ENCODE measurements around the gene HRG. TPM values are rescaled to one million over a fixed set of nuclear protein-coding genes. Genes with fewer than 3 reads are reported as not detected.

HRG gene
- total and polyA plus RNA-seq, 2 of the 4 experiments (the other 2 are of a cell fraction), result not detected

DNA sequence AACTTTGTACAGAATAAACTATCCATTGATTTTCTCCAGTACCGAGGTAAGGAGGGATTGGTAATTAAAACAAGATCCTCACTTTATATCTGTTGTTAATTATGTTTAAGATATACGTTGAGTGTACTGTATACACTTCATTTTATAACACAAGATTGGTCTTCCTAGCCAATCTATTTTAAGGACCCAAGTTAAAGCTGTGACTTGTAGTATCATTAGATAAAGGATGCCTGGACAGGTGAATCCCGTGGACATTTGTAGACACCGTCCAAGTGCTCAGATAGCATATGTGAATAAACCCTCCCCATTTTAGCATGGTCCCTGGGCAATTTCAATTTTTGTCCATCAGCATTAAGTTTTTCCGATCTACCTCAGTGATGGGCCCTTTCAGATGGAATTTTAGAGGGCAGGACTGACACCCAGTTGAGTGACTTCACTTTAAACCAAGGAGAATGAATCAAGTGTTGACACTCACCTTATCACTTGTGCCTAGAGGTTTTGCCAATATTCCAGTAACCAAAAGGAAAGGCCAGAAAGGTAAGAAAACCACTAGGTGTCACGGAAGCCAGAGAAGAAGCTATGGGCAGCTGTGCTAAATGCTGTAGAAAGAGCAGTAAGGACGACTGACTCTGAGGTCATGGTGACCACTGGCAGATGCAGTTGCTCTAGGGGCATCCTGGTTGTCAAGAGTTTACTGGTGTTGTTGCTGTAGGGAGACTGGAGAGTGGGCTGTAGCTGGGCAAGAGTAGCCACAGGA lies 43.7 kb upstream of the HRG start:
- in situ Hi-C loops (cut with MboI; ENCODE audit: low sequenced_read_pairs) (no loop called here), intact Hi-C loops (cut with micrococcal nuclease) (no loop called here), dilution Hi-C loops (cut with HindIII; ENCODE audit: low sequenced_read_pairs, unreplicated experiment) (no loop called here)
- H2BK5ac ChIP-seq (ENCODE audit: low read depth, low read length, poor library complexity, severe bottlenecking), result no peak overlapping the region
- no peak overlapping the region for H3K9ac ChIP-seq (ENCODE audit: low read depth, low read length)
- H3K4ac ChIP-seq (ENCODE audit: low read depth, low read length), result no peak overlapping the region
- H3K27me3 ChIP-seq (ENCODE audit: control insufficient read depth, insufficient read depth, low read length), result peaks cover 8% of the 10 kb centered on the region
- H3K36me3 ChIP-seq (ENCODE audit: control insufficient read depth, insufficient read depth, low read length), result no peaks in the 10 kb centered on the region
- no peaks in the 10 kb centered on the region for H4K20me1 ChIP-seq (ENCODE audit: insufficient read depth, low read length)
- ChIA-PET POLR2A (ENCODE audit: unreplicated experiment) (no interaction called here), CTCF (interaction anchor here (0.5 to 0.7 kb wide), 2 partner anchors 82 to 529 kb away, joined by 3 to 5 read pairs; no protein-coding TSS in a partner anchor)
- no peak overlapping the region for H4K91ac ChIP-seq (ENCODE audit: insufficient read depth, low read depth, low read length)
- no peak overlapping the region for H3K14ac ChIP-seq (replicated peaks; ENCODE audit: low read depth, low read length)
- H3K4me3 ChIP-seq (ENCODE audit: insufficient read depth, low read depth, low read length), result no peak overlapping the region
- H3K4me2 ChIP-seq (ENCODE audit: low read depth, low read length), result no peak overlapping the region
- H2BK120ac ChIP-seq (ENCODE audit: low read depth, low read length), result no peak overlapping the region
- no peaks in the 10 kb centered on the region for H3K9me3 ChIP-seq (ENCODE audit: control insufficient read depth, insufficient read depth, low read length)
- H3K27ac ChIP-seq (ENCODE audit: insufficient read depth, low read length), result no peak overlapping the region
- TF ChIP-seq MXI1 (IDR thresholded peaks at IDR 0.05; ENCODE audit: borderline replicate concordance, low read depth, low read length) (no peak), RFX5 (IDR thresholded peaks at IDR 0.05; ENCODE audit: low read depth, low read length) (no peak), CHD1 (IDR thresholded peaks at IDR 0.05; ENCODE audit: low read depth, low read length) (no peak), FOS (IDR thresholded peaks at IDR 0.05; ENCODE audit: low read depth, low read length) (no peak), SMC3 (IDR thresholded peaks at IDR 0.05; ENCODE audit: low read depth, low read length) (no peak), POLR2A (IDR thresholded peaks at IDR 0.05; ENCODE audit: low read depth, low read length) (no peak), MAFK (IDR thresholded peaks at IDR 0.05; ENCODE audit: low read depth, low read length) (no peak), BHLHE40 (IDR thresholded peaks at IDR 0.05; ENCODE audit: low read depth, low read length) (no peak), CEBPB (IDR thresholded peaks at IDR 0.05; ENCODE audit: low read depth, low read length) (no peak)
- TF ChIP-seq, protein P1, sequence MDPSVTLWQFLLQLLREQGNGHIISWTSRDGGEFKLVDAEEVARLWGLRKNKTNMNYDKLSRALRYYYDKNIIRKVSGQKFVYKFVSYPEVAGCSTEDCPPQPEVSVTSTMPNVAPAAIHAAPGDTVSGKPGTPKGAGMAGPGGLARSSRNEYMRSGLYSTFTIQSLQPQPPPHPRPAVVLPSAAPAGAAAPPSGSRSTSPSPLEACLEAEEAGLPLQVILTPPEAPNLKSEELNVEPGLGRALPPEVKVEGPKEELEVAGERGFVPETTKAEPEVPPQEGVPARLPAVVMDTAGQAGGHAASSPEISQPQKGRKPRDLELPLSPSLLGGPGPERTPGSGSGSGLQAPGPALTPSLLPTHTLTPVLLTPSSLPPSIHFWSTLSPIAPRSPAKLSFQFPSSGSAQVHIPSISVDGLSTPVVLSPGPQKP (IDR thresholded peaks at IDR 0.05; ENCODE audit: borderline replicate concordance, low read depth, low read length), result no peak
- TF ChIP-seq, protein P2, sequence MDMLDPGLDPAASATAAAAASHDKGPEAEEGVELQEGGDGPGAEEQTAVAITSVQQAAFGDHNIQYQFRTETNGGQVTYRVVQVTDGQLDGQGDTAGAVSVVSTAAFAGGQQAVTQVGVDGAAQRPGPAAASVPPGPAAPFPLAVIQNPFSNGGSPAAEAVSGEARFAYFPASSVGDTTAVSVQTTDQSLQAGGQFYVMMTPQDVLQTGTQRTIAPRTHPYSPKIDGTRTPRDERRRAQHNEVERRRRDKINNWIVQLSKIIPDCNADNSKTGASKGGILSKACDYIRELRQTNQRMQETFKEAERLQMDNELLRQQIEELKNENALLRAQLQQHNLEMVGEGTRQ (IDR thresholded peaks at IDR 0.05; ENCODE audit: low read depth, low read length), result no peak
- TF ChIP-seq, protein P3, sequence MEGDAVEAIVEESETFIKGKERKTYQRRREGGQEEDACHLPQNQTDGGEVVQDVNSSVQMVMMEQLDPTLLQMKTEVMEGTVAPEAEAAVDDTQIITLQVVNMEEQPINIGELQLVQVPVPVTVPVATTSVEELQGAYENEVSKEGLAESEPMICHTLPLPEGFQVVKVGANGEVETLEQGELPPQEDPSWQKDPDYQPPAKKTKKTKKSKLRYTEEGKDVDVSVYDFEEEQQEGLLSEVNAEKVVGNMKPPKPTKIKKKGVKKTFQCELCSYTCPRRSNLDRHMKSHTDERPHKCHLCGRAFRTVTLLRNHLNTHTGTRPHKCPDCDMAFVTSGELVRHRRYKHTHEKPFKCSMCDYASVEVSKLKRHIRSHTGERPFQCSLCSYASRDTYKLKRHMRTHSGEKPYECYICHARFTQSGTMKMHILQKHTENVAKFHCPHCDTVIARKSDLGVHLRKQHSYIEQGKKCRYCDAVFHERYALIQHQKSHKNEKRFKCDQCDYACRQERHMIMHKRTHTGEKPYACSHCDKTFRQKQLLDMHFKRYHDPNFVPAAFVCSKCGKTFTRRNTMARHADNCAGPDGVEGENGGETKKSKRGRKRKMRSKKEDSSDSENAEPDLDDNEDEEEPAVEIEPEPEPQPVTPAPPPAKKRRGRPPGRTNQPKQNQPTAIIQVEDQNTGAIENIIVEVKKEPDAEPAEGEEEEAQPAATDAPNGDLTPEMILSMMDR (conservative IDR thresholded peaks at IDR 0.05; ENCODE audit: low read depth, low read length), result no peak
- no peak overlapping the region for H3K18ac ChIP-seq (ENCODE audit: low read depth, low read length)
- no TSS peak for BruUV-seq (replicated peaks)
- H4K5ac ChIP-seq (ENCODE audit: low read depth, low read length), result no peak overlapping the region
- DNase-seq (no peak), ATAC-seq (ENCODE audit: low read depth) (no peak)
- no peak overlapping the region for H4K8ac ChIP-seq (ENCODE audit: low read depth in 2 of 2, low read length in 2 of 2)
- no peak overlapping the region for H2BK20ac ChIP-seq (ENCODE audit: low read depth, low read length)
- no peaks in the 10 kb centered on the region for H3K79me1 ChIP-seq (ENCODE audit: low read depth in 1 of 2, low read length in 2 of 2)
- H3K4me1 ChIP-seq (ENCODE audit: control insufficient read depth, insufficient read depth, low read length), result no peaks in the 10 kb centered on the region
- no peak overlapping the region for H2AFZ ChIP-seq (replicated peaks; ENCODE audit: low read length, poor library complexity)
- WGBS, 2 experiments (ENCODE audit: extremely low coverage in 2 of 2, insufficient read length in 1 of 2), result 67% methylated on average over 2 of the region's 7 CpGs; no CpG with 5 or more reads in 1 of the 2 experiments
- H3K56ac ChIP-seq (ENCODE audit: extremely low read depth, insufficient read depth, low read length), result no peak overlapping the region
- no peak overlapping the region for H2AK5ac ChIP-seq (ENCODE audit: low read depth, low read length)
- H3K23ac ChIP-seq (ENCODE audit: low read depth, low read length), result no peak overlapping the region
- no peaks in the 10 kb centered on the region for H3K9me1 ChIP-seq (ENCODE audit: insufficient read depth, low read length)
- no peak overlapping the region for H2BK15ac ChIP-seq (ENCODE audit: low read depth, low read length)
- H2AK9ac ChIP-seq (replicated peaks; ENCODE audit: low read depth, low read length, poor library complexity), result no peak overlapping the region
